Stomach (tissue), 9 donors: ENCODE results near the gene URI1. TPM values are rescaled to one million over a fixed set of nuclear protein-coding genes. Genes with fewer than 3 reads are reported as not detected.

Source experiments
- DNase-seq, 2 donors: peaks; one replicate each; pipeline versions ENCODE4 v3.0.0 to v3.0.0-alpha.2; 2013 to 2019
- H3K27ac ChIP-seq, 5 donors: fragments of 200-600 bp in 4 of 5; sonication (generic) in 4 of 5; one replicate each; pipeline ENCODE4 v1.5.1; 2013 to 2019; ENCODE audit warnings: mild to moderate bottlenecking in 1 of 5, moderate library complexity in 1 of 5
- H3K27me3 ChIP-seq, 3 donors: fragments of 200-600 bp; sonication (generic); one replicate each; pipeline ENCODE4 v1.5.1; 2017 to 2019; ENCODE audit warnings: mixed run types in 1 of 3
- H3K36me3 ChIP-seq, 4 donors: fragments of 200-600 bp; sonication (generic); 1 replicate in 3 of 4; 2 replicates in 1 of 4; pipeline ENCODE4 v1.5.1; 2016 to 2019
- H3K4me1 ChIP-seq, 4 donors: fragments of 200-600 bp; sonication (generic); one replicate each; pipeline ENCODE4 v1.5.1; 2016 to 2019
- H3K4me3 ChIP-seq, 4 donors: fragments of 200-600 bp; sonication (generic) in 3 of 4; one replicate each; pipeline ENCODE4 v1.5.1; 2016 to 2019; ENCODE audit warnings: mild to moderate bottlenecking in 1 of 4
- H3K9me3 ChIP-seq, 4 donors: fragments of 200-600 bp; sonication (generic); one replicate each; pipeline ENCODE4 v1.5.1; 2016 to 2019
- EP300 ChIP-seq: sonication (generic); formaldehyde crosslinking; IDR thresholded peaks from one replicate; pipeline ENCODE4 v1.6.1; 2017; ENCODE audit warnings: antibody characterized with exemption
- POLR2A ChIP-seq, 4 donors: fragments of 450-650 bp; IDR thresholded peaks; one replicate each; pipeline ENCODE4 v1.6.1; 2016; ENCODE audit warnings: antibody characterized with exemption in 4 of 4, control low read depth in 2 of 4, mild to moderate bottlenecking in 1 of 4, moderate library complexity in 1 of 4
- POLR2AphosphoS5 ChIP-seq, 3 donors: sonication (generic); formaldehyde crosslinking; IDR thresholded peaks; one replicate each; pipeline ENCODE4 v1.6.1; 2016; ENCODE audit warnings: antibody characterized with exemption in 3 of 3
- WGBS, 5 donors: extraction: QIAGEN DNeasy Blood & Tissue Kit in 3 of 5; methylation state at CpG; one replicate each; pipeline versions ENCODE4 v1.1.5 to v1.1.7; 2013 to 2018; 5-methylcytosine and 5-hydroxymethylcytosine counted together
- intact Hi-C: fragments of 100-400 bp; cut with DNase I; formaldehyde crosslinking; loops from one replicate; pipeline ENCODE4 v1.15.1; 2023; ENCODE audit warnings: low total_unique reads
- polyA plus RNA-seq, 3 donors: library from polyadenylated mRNA; stranded (reverse); fragments of 200-250 nt; gene quantifications; one replicate each; pipeline ENCODE4 v1.2.3, GENCODE V29; 2013
- total RNA-seq, 5 donors: library from RNA; depleted of rRNA; stranded (reverse); fragments of >200 nt; gene quantifications; one replicate each; pipeline versions ENCODE4 v1.1.0 to v1.2.3, GENCODE V29; 2014 to 2016
- TF ChIP-seq, protein P1 (sequence below), 7 experiments: fragments of 450-650 bp in 4 of 7; fragments of 200-600 bp in 3 of 7; sonication (generic) in 3 of 7; IDR thresholded peaks; one replicate each; pipeline ENCODE4 v1.5.1; 2016 to 2019; ENCODE audit warnings: antibody characterized with exemption in 7 of 7, control low read depth in 2 of 7, mild to moderate bottlenecking in 1 of 7
- donor health status: healthy with polysubstance abuse.
- donor health status: Bipolar disorder and iron deficiency.
- donor health status: healthy.

The URI1 gene
- total and polyA plus RNA-seq, 8 donors, result 19.7 to 122 (median 58.5) TPM

DNA sequence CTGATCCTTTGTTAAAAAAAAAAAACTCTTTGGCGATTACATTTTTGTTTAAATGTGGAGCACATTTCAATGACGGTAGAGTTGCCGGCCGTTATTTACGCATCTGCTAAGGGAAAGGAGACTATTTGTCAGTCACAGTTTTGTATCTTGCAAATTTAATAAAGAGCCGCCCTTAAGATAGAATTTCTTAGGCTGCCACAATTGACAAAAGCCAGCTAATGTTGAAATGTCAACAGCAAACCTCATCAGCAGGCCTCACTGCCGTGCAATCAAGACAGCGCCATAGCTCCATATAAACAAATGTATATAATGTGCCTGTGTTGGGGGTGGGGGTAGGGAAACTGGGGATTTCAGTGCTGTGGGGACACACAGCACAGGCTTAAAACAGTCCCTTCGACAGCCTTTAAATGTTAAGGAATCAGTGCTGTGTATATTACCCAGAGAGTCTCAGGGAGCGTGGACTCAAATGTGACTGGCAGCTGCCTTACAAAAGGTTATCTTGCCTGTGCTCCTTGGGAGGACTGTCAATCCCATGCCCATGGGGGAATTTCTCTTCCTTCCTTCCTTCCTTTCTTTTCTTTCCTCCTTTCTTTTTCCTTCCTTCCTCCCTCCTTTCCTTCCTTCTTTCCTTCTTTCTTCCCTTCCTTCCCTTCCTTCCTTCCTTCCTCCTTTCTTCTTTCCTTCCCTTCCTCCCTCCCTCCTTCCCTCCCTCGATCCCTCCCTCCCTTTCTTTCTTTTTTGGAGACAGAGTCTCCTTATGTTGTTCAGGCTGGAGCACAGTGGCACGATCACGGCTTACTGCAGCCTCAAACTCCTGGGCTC is 108.0 kb downstream of the URI1 start:
- WGBS, 5 donors, result 50 to 55% (median 51%) methylated on average over 13 of the region's 13 CpGs
- intact Hi-C loops, result no loop called here
- Histone ChIP-seq H3K4me3 (no peak overlapping the region), H3K27me3 (no peaks in the 10 kb centered on the region), H3K36me3 (no peaks in the 10 kb centered on the region), H3K27ac (no peak overlapping the region), H3K4me1 (no peaks in the 10 kb centered on the region), H3K9me3 (no peaks in the 10 kb centered on the region)
- TF ChIP-seq POLR2AphosphoS5 (IDR thresholded peaks at IDR 0.05), result no peak
- TF ChIP-seq, protein P1, sequence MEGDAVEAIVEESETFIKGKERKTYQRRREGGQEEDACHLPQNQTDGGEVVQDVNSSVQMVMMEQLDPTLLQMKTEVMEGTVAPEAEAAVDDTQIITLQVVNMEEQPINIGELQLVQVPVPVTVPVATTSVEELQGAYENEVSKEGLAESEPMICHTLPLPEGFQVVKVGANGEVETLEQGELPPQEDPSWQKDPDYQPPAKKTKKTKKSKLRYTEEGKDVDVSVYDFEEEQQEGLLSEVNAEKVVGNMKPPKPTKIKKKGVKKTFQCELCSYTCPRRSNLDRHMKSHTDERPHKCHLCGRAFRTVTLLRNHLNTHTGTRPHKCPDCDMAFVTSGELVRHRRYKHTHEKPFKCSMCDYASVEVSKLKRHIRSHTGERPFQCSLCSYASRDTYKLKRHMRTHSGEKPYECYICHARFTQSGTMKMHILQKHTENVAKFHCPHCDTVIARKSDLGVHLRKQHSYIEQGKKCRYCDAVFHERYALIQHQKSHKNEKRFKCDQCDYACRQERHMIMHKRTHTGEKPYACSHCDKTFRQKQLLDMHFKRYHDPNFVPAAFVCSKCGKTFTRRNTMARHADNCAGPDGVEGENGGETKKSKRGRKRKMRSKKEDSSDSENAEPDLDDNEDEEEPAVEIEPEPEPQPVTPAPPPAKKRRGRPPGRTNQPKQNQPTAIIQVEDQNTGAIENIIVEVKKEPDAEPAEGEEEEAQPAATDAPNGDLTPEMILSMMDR (IDR thresholded peaks at IDR 0.05), result no peak
- no peak for TF ChIP-seq POLR2A (IDR thresholded peaks at IDR 0.05)
- no peak for TF ChIP-seq EP300
- peak in 1 of 2 donors; percentile 44 for DNase-seq

DNA sequence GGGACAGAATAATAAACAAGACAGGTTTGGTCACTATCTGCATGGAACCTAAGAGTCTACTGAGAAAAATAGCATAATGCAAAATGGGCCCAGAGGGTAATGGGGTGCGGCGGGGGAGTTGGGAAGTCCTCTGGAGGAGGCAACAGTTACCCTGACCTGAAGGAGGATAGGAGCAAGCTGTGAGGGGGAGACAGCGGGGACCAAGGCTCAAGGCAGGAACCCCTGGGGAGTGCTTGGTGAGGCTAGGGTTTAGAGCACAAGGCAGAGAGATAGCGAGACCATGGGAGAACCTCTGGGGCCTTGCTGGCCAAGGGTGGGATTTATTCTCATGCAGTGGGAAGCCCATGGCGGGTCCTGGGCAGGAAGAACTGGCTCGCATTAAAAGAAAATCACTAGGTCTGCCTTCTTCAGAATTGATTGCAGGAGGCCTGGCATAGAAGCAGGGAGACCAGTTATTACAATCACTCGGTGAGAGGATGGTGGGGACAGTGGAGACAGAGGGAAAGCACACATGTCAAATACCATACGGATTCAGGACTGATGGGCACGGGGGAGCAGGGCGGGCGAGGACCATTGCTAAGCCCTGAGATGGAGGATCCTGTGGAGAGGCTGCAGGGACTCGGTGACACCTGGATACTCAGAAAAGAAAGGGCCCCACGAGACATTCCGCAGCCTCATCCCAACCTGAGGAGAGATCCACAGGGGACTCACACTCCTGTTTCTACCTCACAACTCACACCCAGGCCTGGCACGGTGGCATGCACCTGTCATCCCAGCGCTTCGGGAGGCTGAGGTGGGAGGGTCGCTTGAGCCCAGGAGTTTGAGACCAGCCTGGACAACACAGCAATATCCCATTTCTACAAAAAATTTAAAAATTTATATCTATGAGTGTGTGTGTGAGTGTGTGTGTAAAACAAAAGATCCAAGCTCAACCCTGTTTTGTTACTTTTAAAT is 110.4 kb downstream of the URI1 start:
- no peak overlapping the region for H3K4me3 ChIP-seq
- intact Hi-C loops, result no loop called here
- no peaks in the 10 kb centered on the region for H3K27me3 ChIP-seq
- no peak for TF ChIP-seq POLR2A (IDR thresholded peaks at IDR 0.05)
- no peak for TF ChIP-seq POLR2AphosphoS5 (IDR thresholded peaks at IDR 0.05)
- TF ChIP-seq EP300, result no peak
- TF ChIP-seq, protein P1 (IDR thresholded peaks at IDR 0.05), result no peak
- H3K27ac ChIP-seq, result no peak overlapping the region
- H3K36me3 ChIP-seq, result no peaks in the 10 kb centered on the region
- DNase-seq, result no peak
- peaks cover 0 to 9% (median 5%) of the 10 kb centered on the region in 4 donors for H3K9me3 ChIP-seq
- no peaks in the 10 kb centered on the region for H3K4me1 ChIP-seq
- 83 to 92% (median 91%) methylated on average over 17 to 18 of the region's 18 CpGs for WGBS, 5 donors

DNA sequence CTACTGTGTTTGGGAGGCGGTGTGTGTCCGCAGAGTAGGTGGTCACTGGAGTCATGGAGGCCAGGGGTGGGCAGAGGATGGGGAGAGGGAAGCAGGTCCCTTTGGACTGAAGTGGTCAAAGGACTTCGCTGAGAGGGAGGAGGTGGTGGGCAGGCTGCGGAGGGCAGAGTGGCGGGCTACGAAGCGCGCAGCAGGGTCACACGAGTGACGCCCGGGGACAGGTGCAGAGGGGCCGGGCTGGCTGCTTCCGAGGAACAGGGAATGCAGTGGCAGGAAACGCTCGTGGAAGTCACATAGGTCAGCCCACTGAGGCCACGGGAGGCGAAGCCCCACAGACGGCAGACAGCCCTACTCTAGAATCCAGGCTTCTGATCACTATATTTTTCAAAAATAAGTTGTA is 111.5 kb downstream of the URI1 start:
- Histone ChIP-seq H3K9me3 (peaks cover 0 to 9% (median 5%) of the 10 kb centered on the region in 4 donors), H3K36me3 (no peaks in the 10 kb centered on the region), H3K4me3 (no peak overlapping the region), H3K27ac (no peak overlapping the region), H3K27me3 (no peaks in the 10 kb centered on the region), H3K4me1 (no peaks in the 10 kb centered on the region)
- TF ChIP-seq, protein P1 (IDR thresholded peaks at IDR 0.05), result no peak
- no peak for TF ChIP-seq POLR2A (IDR thresholded peaks at IDR 0.05)
- TF ChIP-seq POLR2AphosphoS5 (IDR thresholded peaks at IDR 0.05), result no peak
- TF ChIP-seq EP300, result no peak
- no peak for DNase-seq
- 84 to 93% (median 88%) methylated on average over 16 to 18 of the region's 18 CpGs for WGBS, 5 donors
- intact Hi-C loops, result no loop called here

DNA sequence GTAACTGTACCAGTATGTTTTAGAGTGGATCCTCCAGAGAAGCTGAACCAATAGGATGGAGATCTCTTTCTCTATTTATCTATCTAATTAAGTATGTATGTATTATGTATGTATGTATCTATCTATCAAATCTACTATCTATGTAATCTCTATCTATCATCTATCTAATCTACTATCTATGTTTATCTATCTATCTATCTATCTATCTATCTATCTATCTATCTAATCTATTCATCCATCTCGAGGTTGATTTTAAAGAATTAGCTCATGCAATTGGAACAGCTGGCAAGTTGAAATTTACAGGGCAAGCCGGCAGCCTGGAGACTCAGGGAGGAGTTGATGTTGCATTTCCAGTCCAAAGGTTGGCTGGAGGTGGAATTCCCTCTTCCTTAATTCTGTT is 112.2 kb downstream of the URI1 start:
- intact Hi-C loops, result no loop called here
- no peaks in the 10 kb centered on the region for H3K36me3 ChIP-seq
- WGBS, 5 donors, result 57 to 90% (median 68%) methylated on average over 2 of the region's 2 CpGs
- no peaks in the 10 kb centered on the region for H3K27me3 ChIP-seq
- no peak overlapping the region for H3K27ac ChIP-seq
- no peaks in the 10 kb centered on the region for H3K4me1 ChIP-seq
- peaks cover 0 to 9% (median 5%) of the 10 kb centered on the region in 4 donors for H3K9me3 ChIP-seq
- H3K4me3 ChIP-seq, result no peak overlapping the region
- TF ChIP-seq EP300, result no peak
- TF ChIP-seq, protein P1 (IDR thresholded peaks at IDR 0.05), result no peak
- no peak for TF ChIP-seq POLR2A (IDR thresholded peaks at IDR 0.05)
- no peak for TF ChIP-seq POLR2AphosphoS5 (IDR thresholded peaks at IDR 0.05)
- no peak for DNase-seq
